Neural progenitor cell (in vitro differentiated cells): Measurements from ENCODE around the gene MDFIC2. TPM values are rescaled to one million over a fixed set of nuclear protein-coding genes. Genes with fewer than 3 reads are reported as not detected.

Source experiments
- DNase-seq: peaks from one replicate; pipeline ENCODE4 v3.0.0-alpha.2; 2016; ENCODE audit warnings: low spot score
- H2AFZ ChIP-seq: fragments of 200-600 bp; sonication (generic); replicated peaks from 2 replicates; pipeline ENCODE4 v1.6.1; 2016; ENCODE audit warnings: antibody characterized with exemption
- H3F3A ChIP-seq: fragments of 200-600 bp; sonication (generic); 2 replicates; pipeline ENCODE4 v1.6.1; 2016; ENCODE audit warnings: antibody characterized with exemption, low read depth
- H3K27ac ChIP-seq: fragments of 200-600 bp; sonication (generic); 2 replicates; pipeline ENCODE4 v1.5.1; 2016; ENCODE audit warnings: mild to moderate bottlenecking
- H3K27me3 ChIP-seq: fragments of 200-600 bp; sonication (generic); 2 replicates; pipeline ENCODE4 v1.6.1; 2016; ENCODE audit warnings: mild to moderate bottlenecking, moderate library complexity
- H3K36me3 ChIP-seq: fragments of 200-600 bp; sonication (generic); 2 replicates; pipeline ENCODE4 v1.5.1; 2016
- H3K4me1 ChIP-seq: fragments of 200-600 bp; sonication (generic); 2 replicates; pipeline ENCODE4 v1.6.1; 2016; ENCODE audit warnings: mixed run types
- H3K4me2 ChIP-seq: fragments of 200-600 bp; sonication (generic); 2 replicates; pipeline ENCODE4 v1.6.1; 2016
- H3K4me3 ChIP-seq: fragments of 200-600 bp; sonication (generic); 2 replicates; pipeline ENCODE4 v1.5.1; 2016
- H3K79me2 ChIP-seq: fragments of 200-600 bp; sonication (generic); 2 replicates; pipeline ENCODE4 v1.6.1; 2016; ENCODE audit warnings: low read depth
- H3K9ac ChIP-seq: fragments of 200-600 bp; sonication (generic); 2 replicates; pipeline ENCODE4 v1.6.1; 2016
- H3K9me3 ChIP-seq: fragments of 200-600 bp; sonication (generic); 2 replicates; pipeline ENCODE4 v1.5.1; 2016; ENCODE audit warnings: low read depth
- H4K20me1 ChIP-seq: fragments of 200-600 bp; sonication (generic); 2 replicates; pipeline ENCODE4 v1.6.1; 2016; ENCODE audit warnings: low read depth
- H3K27ac Mint-ChIP-seq: 3 replicates; pipeline ENCODE4 v1.8.0; 2021; ENCODE audit warnings: mixed read lengths
- H3K27me3 Mint-ChIP-seq: 2 replicates; pipeline ENCODE4 v1.8.0; 2022; ENCODE audit warnings: low read depth, mild to moderate bottlenecking, inconsistent platforms, moderate library complexity, mixed read lengths; ENCODE audit not compliant: insufficient read depth
- H3K36me3 Mint-ChIP-seq: 3 replicates; pipeline ENCODE4 v1.8.0; 2021; ENCODE audit warnings: mixed read lengths
- H3K4me1 Mint-ChIP-seq: 3 replicates; pipeline ENCODE4 v1.8.0; 2021; ENCODE audit warnings: mixed read lengths
- H3K4me3 Mint-ChIP-seq: 3 replicates; pipeline ENCODE4 v1.8.0; 2021; ENCODE audit warnings: mild to moderate bottlenecking, moderate library complexity, mixed read lengths
- H3K9me3 Mint-ChIP-seq: 3 replicates; pipeline ENCODE4 v1.8.0; 2020; ENCODE audit warnings: mixed read lengths
- EZH2 ChIP-seq: fragments of 200-600 bp; sonication (generic); IDR thresholded peaks from 2 replicates; pipeline ENCODE4 v1.6.1; 2017; ENCODE audit warnings: antibody characterized with exemption, mild to moderate bottlenecking, moderate library complexity
- EZH2phosphoT487 ChIP-seq: fragments of 200-600 bp; sonication (generic); IDR thresholded peaks from 2 replicates; pipeline ENCODE4 v1.6.1; 2017; ENCODE audit warnings: antibody characterized with exemption
- total RNA-seq: library from RNA; depleted of rRNA; stranded (reverse); fragments of >200 nt; gene quantifications from 2 replicates; pipeline ENCODE4 v1.2.3, GENCODE V29; 2015; ENCODE audit warnings: low replicate concordance
- TF ChIP-seq, protein P1 (sequence below): fragments of 200-600 bp; sonication (generic); IDR thresholded peaks from 2 replicates; pipeline ENCODE4 v1.5.1; 2017; ENCODE audit warnings: antibody characterized with exemption, mild to moderate bottlenecking

The MDFIC2 gene
- not detected in 2 replicates for total RNA-seq

DNA sequence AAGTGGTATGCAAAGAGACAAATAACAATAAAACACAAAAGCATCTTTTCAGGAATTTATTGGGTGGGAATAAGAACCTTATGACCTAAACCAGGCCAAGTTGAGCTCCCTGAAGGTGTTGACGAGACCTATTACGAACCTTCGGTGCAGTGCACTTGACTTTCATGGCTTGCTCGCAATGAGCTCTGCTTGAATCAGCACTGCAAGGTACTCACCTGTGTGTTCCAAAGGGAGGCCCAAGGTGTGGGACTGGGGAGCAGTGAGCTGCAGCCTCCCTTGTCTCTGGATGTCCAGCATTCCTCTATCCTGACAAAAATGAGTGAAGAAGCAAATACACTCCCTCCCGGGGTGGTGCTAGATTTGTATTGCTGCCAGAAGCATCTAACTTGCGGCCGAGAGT, at the start of gene MDFIC2:
TSS of gene MDFIC2 (minus strand) at position 303 of the 400 bp plus-strand sequence. CDS start 665 bp downstream, outside the sequence.
- Histone ChIP-seq H3F3A (no peaks in the 10 kb centered on the region), H3K9me3 (no peaks in the 10 kb centered on the region), H2AFZ (no peak within 1 kb of the TSS), H3K4me2 (no peak within 1 kb of the TSS), H3K79me2 (no peaks in the 10 kb centered on the region), H3K36me3 (no peaks in the 10 kb centered on the region), H4K20me1 (no peaks in the 10 kb centered on the region), H3K9ac (no peak within 1 kb of the TSS), H3K4me1 (no peaks in the 10 kb centered on the region), H3K27me3 (no peaks in the 10 kb centered on the region), H3K4me3 (no peak within 1 kb of the TSS), H3K27ac (no peak within 1 kb of the TSS)
- TF ChIP-seq, protein P1, sequence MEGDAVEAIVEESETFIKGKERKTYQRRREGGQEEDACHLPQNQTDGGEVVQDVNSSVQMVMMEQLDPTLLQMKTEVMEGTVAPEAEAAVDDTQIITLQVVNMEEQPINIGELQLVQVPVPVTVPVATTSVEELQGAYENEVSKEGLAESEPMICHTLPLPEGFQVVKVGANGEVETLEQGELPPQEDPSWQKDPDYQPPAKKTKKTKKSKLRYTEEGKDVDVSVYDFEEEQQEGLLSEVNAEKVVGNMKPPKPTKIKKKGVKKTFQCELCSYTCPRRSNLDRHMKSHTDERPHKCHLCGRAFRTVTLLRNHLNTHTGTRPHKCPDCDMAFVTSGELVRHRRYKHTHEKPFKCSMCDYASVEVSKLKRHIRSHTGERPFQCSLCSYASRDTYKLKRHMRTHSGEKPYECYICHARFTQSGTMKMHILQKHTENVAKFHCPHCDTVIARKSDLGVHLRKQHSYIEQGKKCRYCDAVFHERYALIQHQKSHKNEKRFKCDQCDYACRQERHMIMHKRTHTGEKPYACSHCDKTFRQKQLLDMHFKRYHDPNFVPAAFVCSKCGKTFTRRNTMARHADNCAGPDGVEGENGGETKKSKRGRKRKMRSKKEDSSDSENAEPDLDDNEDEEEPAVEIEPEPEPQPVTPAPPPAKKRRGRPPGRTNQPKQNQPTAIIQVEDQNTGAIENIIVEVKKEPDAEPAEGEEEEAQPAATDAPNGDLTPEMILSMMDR, result no peak
- TF ChIP-seq EZH2phosphoT487 (no peak), EZH2 (no peak)
- no peaks in the 10 kb centered on the region for H3K4me1 Mint-ChIP-seq
- H3K27ac Mint-ChIP-seq, result no peak within 1 kb of the TSS
- H3K36me3 Mint-ChIP-seq, result no peaks in the 10 kb centered on the region
- no peak within 1 kb of the TSS for H3K4me3 Mint-ChIP-seq
- H3K9me3 Mint-ChIP-seq, result no peaks in the 10 kb centered on the region
- DNase-seq, result no peak
- peaks cover 2% of the 10 kb centered on the region for H3K27me3 Mint-ChIP-seq

DNA sequence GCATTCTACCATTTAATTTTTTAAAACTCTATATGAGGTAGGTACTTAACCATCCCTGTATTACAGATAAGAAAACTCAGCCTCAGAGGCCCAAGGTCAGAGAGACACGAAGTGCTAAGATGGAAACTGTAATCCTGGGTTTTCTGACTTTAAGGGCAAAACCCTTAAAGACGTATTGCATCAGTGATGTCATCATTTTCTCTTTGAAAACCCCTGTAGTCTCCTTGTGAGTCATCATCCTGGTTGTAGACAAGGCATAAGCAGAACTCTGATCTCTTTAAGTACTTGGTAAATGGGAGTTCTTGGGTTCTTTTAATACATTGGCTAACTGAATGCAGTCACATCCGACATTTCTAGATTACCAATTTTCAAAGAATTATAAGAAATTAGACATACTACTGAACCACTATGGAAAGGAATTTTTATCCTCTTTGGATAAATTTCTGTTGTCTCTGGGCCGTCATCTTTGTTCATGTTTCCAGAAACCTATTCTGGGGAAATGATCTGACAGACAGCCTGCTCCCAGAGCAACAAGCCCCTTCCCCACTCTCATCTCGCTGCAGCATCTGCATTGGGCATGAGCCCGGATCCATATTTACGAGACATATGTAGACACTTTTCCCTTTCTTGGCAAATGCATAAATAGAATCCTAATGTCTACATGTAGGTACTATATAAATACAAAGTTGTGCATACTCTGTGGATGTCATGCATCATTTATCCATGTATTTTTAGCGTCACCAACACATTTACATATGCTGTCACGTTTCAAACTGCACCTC, 48.7 kb upstream of the MDFIC2 start:
- Mint-ChIP-seq H3K27me3 (no peaks in the 10 kb centered on the region), H3K4me1 (no peaks in the 10 kb centered on the region), H3K4me3 (no peak overlapping the region), H3K27ac (no peak overlapping the region), H3K9me3 (peaks cover 7% of the 10 kb centered on the region), H3K36me3 (no peaks in the 10 kb centered on the region)
- no peak overlapping the region for H3K4me2 ChIP-seq
- no peak overlapping the region for H3K9ac ChIP-seq
- H3K4me1 ChIP-seq, result no peaks in the 10 kb centered on the region
- no peak for DNase-seq
- H3K79me2 ChIP-seq, result no peaks in the 10 kb centered on the region
- TF ChIP-seq, protein P1, result no peak
- no peak for TF ChIP-seq EZH2
- TF ChIP-seq EZH2phosphoT487, result no peak
- H4K20me1 ChIP-seq, result no peaks in the 10 kb centered on the region
- H3K4me3 ChIP-seq, result no peak overlapping the region
- H2AFZ ChIP-seq, result no peak overlapping the region
- no peaks in the 10 kb centered on the region for H3K27me3 ChIP-seq
- H3K27ac ChIP-seq, result no peak overlapping the region
- no peaks in the 10 kb centered on the region for H3K9me3 ChIP-seq
- H3K36me3 ChIP-seq, result no peaks in the 10 kb centered on the region
- no peaks in the 10 kb centered on the region for H3F3A ChIP-seq

DNA sequence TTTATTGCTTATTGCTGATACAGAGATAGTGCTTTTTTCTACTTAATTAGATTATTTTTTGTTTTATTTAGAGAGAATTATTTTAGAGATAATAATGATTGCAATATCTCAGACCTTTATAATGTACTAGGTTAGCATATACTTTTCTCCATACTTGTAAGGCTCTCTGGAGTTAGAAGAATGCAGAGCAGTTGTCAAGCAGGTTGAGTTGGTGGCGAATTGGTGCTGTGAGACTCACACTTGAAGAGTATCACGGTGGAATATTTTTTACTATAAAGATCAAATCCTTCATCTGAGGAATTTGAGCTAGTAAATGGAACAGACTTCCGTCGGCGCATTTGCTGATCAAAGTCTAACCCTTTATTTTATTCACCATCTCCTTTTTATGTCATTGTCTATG, 47.3 kb upstream of the MDFIC2 start:
- H3F3A ChIP-seq, result no peaks in the 10 kb centered on the region
- TF ChIP-seq EZH2 (no peak), EZH2phosphoT487 (no peak)
- Mint-ChIP-seq H3K4me1 (no peaks in the 10 kb centered on the region), H3K4me3 (no peak overlapping the region), H3K27me3 (no peaks in the 10 kb centered on the region), H3K27ac (no peak overlapping the region), H3K36me3 (no peaks in the 10 kb centered on the region), H3K9me3 (peaks cover 2% of the 10 kb centered on the region)
- no peak overlapping the region for H3K4me3 ChIP-seq
- H3K4me2 ChIP-seq, result no peak overlapping the region
- H3K36me3 ChIP-seq, result no peaks in the 10 kb centered on the region
- no peaks in the 10 kb centered on the region for H3K79me2 ChIP-seq
- no peak overlapping the region for H3K9ac ChIP-seq
- DNase-seq, result no peak
- H3K27ac ChIP-seq, result no peak overlapping the region
- H3K4me1 ChIP-seq, result no peaks in the 10 kb centered on the region
- H4K20me1 ChIP-seq, result no peaks in the 10 kb centered on the region
- no peaks in the 10 kb centered on the region for H3K9me3 ChIP-seq
- H3K27me3 ChIP-seq, result no peaks in the 10 kb centered on the region
- no peak overlapping the region for H2AFZ ChIP-seq

DNA sequence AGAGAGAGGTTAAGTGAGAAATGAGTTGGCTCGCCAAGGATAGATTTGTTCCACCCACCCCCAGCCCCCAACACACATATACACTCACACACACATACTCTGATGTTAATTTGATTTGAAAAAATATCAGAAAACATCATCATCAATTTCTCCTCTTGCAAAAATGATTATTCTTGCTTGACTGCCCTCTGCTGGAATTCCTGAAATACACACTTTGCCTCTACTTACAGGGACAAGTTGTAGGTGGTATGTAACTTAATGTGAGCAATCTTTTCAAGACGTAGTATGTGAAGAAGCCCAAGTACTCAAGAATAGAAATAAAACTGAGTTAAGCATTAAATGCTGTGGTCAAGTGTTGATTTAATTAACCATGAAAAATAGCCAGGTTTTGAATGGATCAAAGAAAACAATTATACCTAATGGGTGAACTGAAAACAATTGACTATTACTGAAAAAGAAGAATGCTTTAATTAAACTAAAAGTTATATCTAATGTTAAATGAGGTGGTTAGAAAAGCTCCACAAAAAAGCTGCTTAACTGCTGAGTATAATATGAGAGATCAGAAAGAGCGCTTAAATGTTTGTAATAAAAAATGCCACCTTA, 46.6 kb upstream of the MDFIC2 start:
- H3K79me2 ChIP-seq, result no peaks in the 10 kb centered on the region
- no peak for TF ChIP-seq EZH2phosphoT487
- TF ChIP-seq, protein P1, result peak; percentile 78
- no peak for TF ChIP-seq EZH2
- DNase-seq, result peak; percentile 35
- Mint-ChIP-seq H3K4me1 (no peaks in the 10 kb centered on the region), H3K9me3 (no peaks in the 10 kb centered on the region), H3K27me3 (no peaks in the 10 kb centered on the region), H3K27ac (no peak overlapping the region), H3K36me3 (no peaks in the 10 kb centered on the region), H3K4me3 (no peak overlapping the region)
- H3K27ac ChIP-seq, result no peak overlapping the region
- H3K4me2 ChIP-seq, result no peak overlapping the region
- no peak overlapping the region for H3K9ac ChIP-seq
- no peaks in the 10 kb centered on the region for H3F3A ChIP-seq
- no peaks in the 10 kb centered on the region for H3K9me3 ChIP-seq
- H3K4me3 ChIP-seq, result no peak overlapping the region
- H3K36me3 ChIP-seq, result no peaks in the 10 kb centered on the region
- H2AFZ ChIP-seq, result no peak overlapping the region
- H4K20me1 ChIP-seq, result no peaks in the 10 kb centered on the region
- no peaks in the 10 kb centered on the region for H3K4me1 ChIP-seq
- no peaks in the 10 kb centered on the region for H3K27me3 ChIP-seq
